ENCODE measurements around the gene STRADA.

Gene STRADA

GRCh38 chr17:63705657-63706056 lies 35.9 kb downstream of the STRADA start:
- no peaks in the 10 kb centered on the region for H3K9me3 ChIP-seq (ENCODE audit: control insufficient read depth, low read length)
- H3K4me3 ChIP-seq (ENCODE audit: low read length): no peak overlapping the region
- no peaks in the 10 kb centered on the region for H3K36me3 ChIP-seq (ENCODE audit: control insufficient read depth, insufficient read depth, low read length)
- no peaks in the 10 kb centered on the region for H3K27me3 ChIP-seq (ENCODE audit: control insufficient read depth, insufficient read depth, low read length)
- H3K4me1 ChIP-seq (ENCODE audit: control insufficient read depth, insufficient read depth, low read length): peaks cover 12% of the 10 kb centered on the region
- no peak overlapping the region for H3K9ac ChIP-seq (ENCODE audit: low read length)

- Histone ChIP-seq H3K4me1 (ENCODE audit: control insufficient read depth, insufficient read depth, low read length) (peaks cover 12% of the 10 kb centered on the region), H3K36me3 (ENCODE audit: control insufficient read depth, insufficient read depth, low read length) (no peaks in the 10 kb centered on the region), H3K9ac (ENCODE audit: low read length) (no peak overlapping the region), H3K4me3 (ENCODE audit: low read length) (no peak overlapping the region), H3K9me3 (ENCODE audit: control insufficient read depth, low read length) (no peaks in the 10 kb centered on the region), H3K27me3 (ENCODE audit: control insufficient read depth, insufficient read depth, low read length) (peaks cover 3% of the 10 kb centered on the region)
These were observed 36.8 kb downstream of the STRADA start for GRCh38 chr17:63704836-63705235.

GRCh38 chr17:63704259-63704576 lies 37.4 kb downstream of the STRADA start:
- Histone ChIP-seq H3K4me1 (ENCODE audit: control insufficient read depth, insufficient read depth, low read length) (peaks cover 12% of the 10 kb centered on the region), H3K27me3 (ENCODE audit: control insufficient read depth, insufficient read depth, low read length) (peaks cover 5% of the 10 kb centered on the region), H3K9me3 (ENCODE audit: control insufficient read depth, low read length) (no peaks in the 10 kb centered on the region), H3K36me3 (ENCODE audit: control insufficient read depth, insufficient read depth, low read length) (no peaks in the 10 kb centered on the region), H3K9ac (ENCODE audit: low read length) (no peak overlapping the region), H3K4me3 (ENCODE audit: low read length) (no peak overlapping the region)

GRCh38 chr17:63703556-63704258 lies 37.9 kb downstream of the STRADA start:
- Histone ChIP-seq H3K4me3 (ENCODE audit: low read length) (no peak overlapping the region), H3K27me3 (ENCODE audit: control insufficient read depth, insufficient read depth, low read length) (peaks cover 6% of the 10 kb centered on the region), H3K9ac (ENCODE audit: low read length) (no peak overlapping the region), H3K9me3 (ENCODE audit: control insufficient read depth, low read length) (no peaks in the 10 kb centered on the region), H3K4me1 (ENCODE audit: control insufficient read depth, insufficient read depth, low read length) (peaks cover 16% of the 10 kb centered on the region), H3K36me3 (ENCODE audit: control insufficient read depth, insufficient read depth, low read length) (no peaks in the 10 kb centered on the region)

GRCh38 chr17:63703029-63703428 lies 38.6 kb downstream of the STRADA start:
- no peaks in the 10 kb centered on the region for H3K36me3 ChIP-seq (ENCODE audit: control insufficient read depth, insufficient read depth, low read length)
- no peak overlapping the region for H3K4me3 ChIP-seq (ENCODE audit: low read length)
- H3K9ac ChIP-seq (ENCODE audit: low read length): no peak overlapping the region
- H3K9me3 ChIP-seq (ENCODE audit: control insufficient read depth, low read length): no peaks in the 10 kb centered on the region
- peaks cover 6% of the 10 kb centered on the region for H3K27me3 ChIP-seq (ENCODE audit: control insufficient read depth, insufficient read depth, low read length)
- peaks cover 23% of the 10 kb centered on the region for H3K4me1 ChIP-seq (ENCODE audit: control insufficient read depth, insufficient read depth, low read length)

- H3K36me3 ChIP-seq (ENCODE audit: control insufficient read depth, insufficient read depth, low read length): no peaks in the 10 kb centered on the region
- H3K9ac ChIP-seq (ENCODE audit: low read length): no peak overlapping the region
- no peaks in the 10 kb centered on the region for H3K9me3 ChIP-seq (ENCODE audit: control insufficient read depth, low read length)
- peaks cover 6% of the 10 kb centered on the region for H3K27me3 ChIP-seq (ENCODE audit: control insufficient read depth, insufficient read depth, low read length)
- H3K4me3 ChIP-seq (ENCODE audit: low read length): no peak overlapping the region
- peaks cover 25% of the 10 kb centered on the region for H3K4me1 ChIP-seq (ENCODE audit: control insufficient read depth, insufficient read depth, low read length)
These were observed 38.9 kb downstream of the STRADA start for GRCh38 chr17:63702721-63703015.

GRCh38 chr17:63701868-63702720 lies 39.5 kb downstream of the STRADA start:
- Histone ChIP-seq H3K4me1 (ENCODE audit: control insufficient read depth, insufficient read depth, low read length) (peaks cover 25% of the 10 kb centered on the region), H3K9ac (ENCODE audit: low read length) (peak overlapping the region; percentile 1), H3K27me3 (ENCODE audit: control insufficient read depth, insufficient read depth, low read length) (peaks cover 6% of the 10 kb centered on the region), H3K36me3 (ENCODE audit: control insufficient read depth, insufficient read depth, low read length) (no peaks in the 10 kb centered on the region), H3K4me3 (ENCODE audit: low read length) (no peak overlapping the region), H3K9me3 (ENCODE audit: control insufficient read depth, low read length) (no peaks in the 10 kb centered on the region)

GRCh38 chr17:63701456-63701820 lies 40.2 kb downstream of the STRADA start:
- Histone ChIP-seq H3K27me3 (ENCODE audit: control insufficient read depth, insufficient read depth, low read length) (peaks cover 6% of the 10 kb centered on the region), H3K4me1 (ENCODE audit: control insufficient read depth, insufficient read depth, low read length) (peaks cover 25% of the 10 kb centered on the region), H3K9me3 (ENCODE audit: control insufficient read depth, low read length) (no peaks in the 10 kb centered on the region), H3K9ac (ENCODE audit: low read length) (peak overlapping the region; percentile 28), H3K36me3 (ENCODE audit: control insufficient read depth, insufficient read depth, low read length) (no peaks in the 10 kb centered on the region), H3K4me3 (ENCODE audit: low read length) (no peak overlapping the region)

- Histone ChIP-seq H3K9ac (ENCODE audit: low read length) (peak overlapping the region; percentile 28), H3K9me3 (ENCODE audit: control insufficient read depth, low read length) (no peaks in the 10 kb centered on the region), H3K27me3 (ENCODE audit: control insufficient read depth, insufficient read depth, low read length) (peaks cover 6% of the 10 kb centered on the region), H3K36me3 (ENCODE audit: control insufficient read depth, insufficient read depth, low read length) (no peaks in the 10 kb centered on the region), H3K4me1 (ENCODE audit: control insufficient read depth, insufficient read depth, low read length) (peaks cover 25% of the 10 kb centered on the region), H3K4me3 (ENCODE audit: low read length) (no peak overlapping the region)
These were observed 40.8 kb downstream of the STRADA start for GRCh38 chr17:63700528-63701455.

GRCh38 chr17:63699638-63700527 lies 41.7 kb downstream of the STRADA start, which contains the start of gene LIMD2:
LIMD2 (minus strand) TSS chr17:63700125; CDS start chr17:63699298, 827 bp downstream.
- no peaks in the 10 kb centered on the region for H3K9me3 ChIP-seq (ENCODE audit: control insufficient read depth, low read length)
- H3K4me1 ChIP-seq (ENCODE audit: control insufficient read depth, insufficient read depth, low read length): peaks cover 25% of the 10 kb centered on the region
- peaks cover 6% of the 10 kb centered on the region for H3K27me3 ChIP-seq (ENCODE audit: control insufficient read depth, insufficient read depth, low read length)
- no peak within 1 kb of the TSS for H3K4me3 ChIP-seq (ENCODE audit: low read length)
- no peaks in the 10 kb centered on the region for H3K36me3 ChIP-seq (ENCODE audit: control insufficient read depth, insufficient read depth, low read length)
- peak within 1 kb of the TSS; percentile 39 for H3K9ac ChIP-seq (ENCODE audit: low read length)

GRCh38 chr17:63698886-63699637 lies 42.5 kb downstream of the STRADA start:
- no peaks in the 10 kb centered on the region for H3K36me3 ChIP-seq (ENCODE audit: control insufficient read depth, insufficient read depth, low read length)
- no peaks in the 10 kb centered on the region for H3K9me3 ChIP-seq (ENCODE audit: control insufficient read depth, low read length)
- H3K9ac ChIP-seq (ENCODE audit: low read length): peak overlapping the region; percentile 39
- no peak overlapping the region for H3K4me3 ChIP-seq (ENCODE audit: low read length)
- peaks cover 25% of the 10 kb centered on the region for H3K4me1 ChIP-seq (ENCODE audit: control insufficient read depth, insufficient read depth, low read length)
- peaks cover 6% of the 10 kb centered on the region for H3K27me3 ChIP-seq (ENCODE audit: control insufficient read depth, insufficient read depth, low read length)

Data from mucosa of stomach (tissue), 1 donor.